OCI-LY3 (cell line): Measurements from ENCODE around the gene SLC12A1.

Source experiments
- CTCF ChIP-seq: fragments of 200-600, 300-600 bp; sonication (generic); IDR thresholded peaks from 2 replicates; pipeline ENCODE4 v1.5.1; 2014; ENCODE audit warnings: antibody characterized with exemption, low read length, low read depth
- EZH2phosphoT487 ChIP-seq: fragments of 200-600 bp; shearing (Covaris generic); IDR thresholded peaks from 2 replicates; pipeline ENCODE4 v1.6.1; 2018; ENCODE audit warnings: antibody characterized with exemption, mixed run types, low read depth

GRCh38 chr15:48285329-48286214, 79.5 kb downstream of the SLC12A1 start:
- TF ChIP-seq CTCF (peak; percentile 82), EZH2phosphoT487 (no peak)
